SU-DHL-6 (cell line): ENCODE measurements around the gene TRMT112.

ENCODE experiments used
- H2AFZ ChIP-seq: fragments of 200-600 bp; sonication (generic); 2 replicates; pipeline ENCODE4 v1.6.1; 2014; ENCODE audit warnings: low read depth, mild to moderate bottlenecking, moderate library complexity, mixed read lengths, antibody characterized with exemption, low read length; ENCODE audit not compliant: severe bottlenecking
- H3F3A ChIP-seq: fragments of 200-600 bp; shearing (Covaris generic); 2 replicates; pipeline ENCODE4 v1.6.0; 2016; ENCODE audit warnings: antibody characterized with exemption, mild to moderate bottlenecking; ENCODE audit not compliant: insufficient read depth
- H3K27ac ChIP-seq: fragments of 200-600 bp; sonication (generic); 2 replicates; pipeline ENCODE4 v1.5.1; 2016; ENCODE audit warnings: low read depth, mild to moderate bottlenecking, low read length, moderate library complexity, mixed read lengths
- H3K27me3 ChIP-seq: fragments of 200-600 bp; sonication (generic), shearing (Covaris generic); 2 replicates; pipeline ENCODE4 v1.6.0; 2014; ENCODE audit warnings: mild to moderate bottlenecking, low read length
- H3K36me3 ChIP-seq: fragments of 200-600 bp; sonication (generic); 2 replicates; pipeline ENCODE4 v1.6.1; 2014; ENCODE audit warnings: mild to moderate bottlenecking, low read length, mixed read lengths
- H3K4me2 ChIP-seq: fragments of 300-600, 200-600 bp; shearing (Covaris generic), sonication (generic); 2 replicates; pipeline ENCODE4 v1.6.0; 2014; ENCODE audit warnings: low read length, low read depth, mild to moderate bottlenecking; ENCODE audit not compliant: poor library complexity, severe bottlenecking
- H3K4me3 ChIP-seq: fragments of 200-600 bp; sonication (generic); 2 replicates; pipeline ENCODE4 v1.5.1; 2014; ENCODE audit warnings: antibody characterized with exemption, low read length, mild to moderate bottlenecking, mixed read lengths; ENCODE audit not compliant: insufficient read depth, poor library complexity, severe bottlenecking
- H3K79me2 ChIP-seq: fragments of 200-600 bp; sonication (generic); 2 replicates; pipeline ENCODE4 v1.6.1; 2014; ENCODE audit warnings: mild to moderate bottlenecking, low read length, moderate library complexity; ENCODE audit not compliant: insufficient read depth
- H3K9ac ChIP-seq: fragments of 200-600 bp; sonication (generic); 2 replicates; pipeline ENCODE4 v1.7.0; 2014; ENCODE audit warnings: mild to moderate bottlenecking, low read length
- H3K9me2 ChIP-seq: fragments of 200-600 bp; sonication (generic); replicated peaks from 2 replicates; pipeline ENCODE4 v1.6.1; 2014; ENCODE audit warnings: low read length; ENCODE audit not compliant: insufficient read depth
- H3K9me3 ChIP-seq: fragments of 200-600 bp; sonication (generic); 2 replicates; pipeline ENCODE4 v1.6.1; 2014; ENCODE audit warnings: low read length, mixed read lengths; ENCODE audit not compliant: insufficient read depth
- H4K20me1 ChIP-seq: fragments of 200-600 bp; sonication (generic); 2 replicates; pipeline ENCODE4 v1.6.1; 2014; ENCODE audit warnings: low read depth, mild to moderate bottlenecking, antibody characterized with exemption, low read length, moderate library complexity, mixed read lengths
- EZH2phosphoT487 ChIP-seq: fragments of 200-600 bp; sonication (generic), shearing (Covaris generic); conservative IDR thresholded peaks from 2 replicates; pipeline ENCODE4 v1.6.1; 2018; ENCODE audit warnings: mild to moderate bottlenecking, antibody characterized with exemption, low read length, moderate library complexity, mixed read lengths
- TF ChIP-seq, protein P1 (sequence below): fragments of 200-600 bp; sonication (generic); IDR thresholded peaks from one replicate; pipeline ENCODE4 v1.5.1; 2017; ENCODE audit warnings: antibody characterized with exemption, mild to moderate bottlenecking, low read length, moderate library complexity; ENCODE audit not compliant: insufficient read depth, poor library complexity, severe bottlenecking

Gene TRMT112

GRCh38 chr11:64292460-64293254 lies 24.7 kb downstream of the TRMT112 start:
- H3K9ac ChIP-seq: no peak overlapping the region
- no peaks in the 10 kb centered on the region for H4K20me1 ChIP-seq
- H3K9me3 ChIP-seq: no peaks in the 10 kb centered on the region
- no peak overlapping the region for H3K4me3 ChIP-seq
- no peaks in the 10 kb centered on the region for H3F3A ChIP-seq
- H3K4me2 ChIP-seq: no peak overlapping the region
- TF ChIP-seq, protein P1, sequence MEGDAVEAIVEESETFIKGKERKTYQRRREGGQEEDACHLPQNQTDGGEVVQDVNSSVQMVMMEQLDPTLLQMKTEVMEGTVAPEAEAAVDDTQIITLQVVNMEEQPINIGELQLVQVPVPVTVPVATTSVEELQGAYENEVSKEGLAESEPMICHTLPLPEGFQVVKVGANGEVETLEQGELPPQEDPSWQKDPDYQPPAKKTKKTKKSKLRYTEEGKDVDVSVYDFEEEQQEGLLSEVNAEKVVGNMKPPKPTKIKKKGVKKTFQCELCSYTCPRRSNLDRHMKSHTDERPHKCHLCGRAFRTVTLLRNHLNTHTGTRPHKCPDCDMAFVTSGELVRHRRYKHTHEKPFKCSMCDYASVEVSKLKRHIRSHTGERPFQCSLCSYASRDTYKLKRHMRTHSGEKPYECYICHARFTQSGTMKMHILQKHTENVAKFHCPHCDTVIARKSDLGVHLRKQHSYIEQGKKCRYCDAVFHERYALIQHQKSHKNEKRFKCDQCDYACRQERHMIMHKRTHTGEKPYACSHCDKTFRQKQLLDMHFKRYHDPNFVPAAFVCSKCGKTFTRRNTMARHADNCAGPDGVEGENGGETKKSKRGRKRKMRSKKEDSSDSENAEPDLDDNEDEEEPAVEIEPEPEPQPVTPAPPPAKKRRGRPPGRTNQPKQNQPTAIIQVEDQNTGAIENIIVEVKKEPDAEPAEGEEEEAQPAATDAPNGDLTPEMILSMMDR: no peak
- no peak for TF ChIP-seq EZH2phosphoT487
- no peaks in the 10 kb centered on the region for H3K27me3 ChIP-seq
- no peaks in the 10 kb centered on the region for H3K36me3 ChIP-seq
- no peak overlapping the region for H3K27ac ChIP-seq
- no peaks in the 10 kb centered on the region for H3K79me2 ChIP-seq
- no peak overlapping the region for H2AFZ ChIP-seq
- H3K9me2 ChIP-seq: no peaks in the 10 kb centered on the region

DNA sequence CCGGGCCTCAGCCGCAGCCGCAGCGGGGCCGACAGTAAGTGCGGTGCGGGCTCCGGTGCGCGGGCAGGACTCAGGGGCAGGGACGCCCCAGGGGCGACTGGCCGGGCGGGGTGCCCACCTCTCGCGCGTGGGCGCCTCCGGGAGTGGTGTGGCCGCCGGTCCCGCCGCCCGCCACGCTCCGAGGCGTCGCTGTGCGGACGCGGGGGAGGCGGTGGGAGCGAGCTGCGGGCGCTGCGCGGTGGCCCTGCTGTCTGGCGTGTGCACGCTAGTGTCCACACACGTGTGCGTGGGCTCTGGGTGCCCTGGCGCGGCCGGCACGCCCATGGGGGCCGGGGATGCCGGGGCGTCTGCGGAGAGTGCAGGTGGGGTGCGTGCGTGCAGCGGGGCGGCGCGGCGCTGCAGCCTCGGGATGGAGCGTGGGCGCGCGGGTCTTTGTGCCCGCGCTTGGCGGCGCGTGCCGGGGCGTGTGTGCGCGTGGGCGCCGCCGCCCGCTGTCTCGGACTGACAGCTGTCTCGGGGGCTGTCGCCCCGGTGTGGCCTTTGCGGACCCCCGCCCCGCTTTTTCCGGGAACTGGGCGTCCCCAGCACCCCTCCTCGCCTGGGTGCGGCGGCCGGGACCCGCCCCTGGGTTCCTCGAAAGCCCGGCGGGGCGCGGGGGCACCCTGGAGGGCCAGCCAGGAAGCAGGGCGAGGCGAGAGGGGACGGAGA lies 25.5 kb downstream of the TRMT112 start:
- H3K9me3 ChIP-seq: no peaks in the 10 kb centered on the region
- TF ChIP-seq, protein P1: no peak
- no peak for TF ChIP-seq EZH2phosphoT487
- no peak overlapping the region for H3K27ac ChIP-seq
- H3K4me2 ChIP-seq: no peak overlapping the region
- H3K9ac ChIP-seq: no peak overlapping the region
- no peaks in the 10 kb centered on the region for H3F3A ChIP-seq
- H3K27me3 ChIP-seq: no peaks in the 10 kb centered on the region
- H3K4me3 ChIP-seq: no peak overlapping the region
- H2AFZ ChIP-seq: no peak overlapping the region
- H3K36me3 ChIP-seq: no peaks in the 10 kb centered on the region
- no peaks in the 10 kb centered on the region for H4K20me1 ChIP-seq
- no peaks in the 10 kb centered on the region for H3K9me2 ChIP-seq
- H3K79me2 ChIP-seq: no peaks in the 10 kb centered on the region

DNA sequence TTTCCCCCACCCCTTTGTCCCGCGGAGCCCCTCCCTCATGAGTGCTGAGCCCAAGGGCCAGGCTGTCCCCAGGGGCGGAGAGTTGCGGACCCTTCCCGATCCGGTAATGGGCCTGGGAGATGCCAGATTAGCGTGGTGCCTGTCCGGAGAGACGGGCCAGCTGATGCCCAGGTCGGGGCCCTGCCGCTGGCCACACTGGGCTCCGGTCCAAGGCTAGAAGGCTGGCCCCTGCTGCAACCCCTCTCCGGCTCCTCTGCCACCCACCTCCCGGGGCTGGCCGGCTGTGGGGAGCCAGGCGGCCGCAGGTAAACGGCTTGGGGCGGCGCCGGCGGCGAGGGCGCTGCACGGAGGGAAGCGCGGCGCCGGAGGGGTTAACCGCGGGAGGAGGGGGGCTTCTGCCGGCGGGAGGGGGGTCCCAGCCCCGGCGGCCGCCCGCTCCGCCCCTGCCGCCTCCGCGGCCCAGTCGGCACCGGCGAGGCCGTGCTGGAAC lies 26.1 kb downstream of the TRMT112 start, which contains the start of gene KCNK4:
TSS of gene KCNK4 (plus strand) at position 41 of the 490 bp plus-strand sequence. CDS start 1,717 bp downstream, outside the sequence.
- Histone ChIP-seq H3K9me2 (no peaks in the 10 kb centered on the region), H3K9ac (no peak within 1 kb of the TSS), H3K4me2 (no peak within 1 kb of the TSS), H3K27ac (no peak within 1 kb of the TSS), H3K4me3 (no peak within 1 kb of the TSS), H3K79me2 (no peaks in the 10 kb centered on the region), H3K9me3 (no peaks in the 10 kb centered on the region), H4K20me1 (no peaks in the 10 kb centered on the region), H3K27me3 (no peaks in the 10 kb centered on the region), H3K36me3 (no peaks in the 10 kb centered on the region), H3F3A (no peaks in the 10 kb centered on the region), H2AFZ (no peak within 1 kb of the TSS)
- TF ChIP-seq, protein P1: no peak
- no peak for TF ChIP-seq EZH2phosphoT487
